HL-60/S4 treated with phorbol 12-myristate 13-acetate at 8.2 ng/mL for 4 days and 3 days (cell line): Measurements from ENCODE around the gene SEMA6B.

Source experiments
- in situ Hi-C: fragments of 300-500 bp; cut with MboI; formaldehyde crosslinking; loops from 2 replicates; pipeline ENCODE4 v1.15.0; 2022; ENCODE audit warnings: low sequenced_read_pairs

Gene SEMA6B

DNA sequence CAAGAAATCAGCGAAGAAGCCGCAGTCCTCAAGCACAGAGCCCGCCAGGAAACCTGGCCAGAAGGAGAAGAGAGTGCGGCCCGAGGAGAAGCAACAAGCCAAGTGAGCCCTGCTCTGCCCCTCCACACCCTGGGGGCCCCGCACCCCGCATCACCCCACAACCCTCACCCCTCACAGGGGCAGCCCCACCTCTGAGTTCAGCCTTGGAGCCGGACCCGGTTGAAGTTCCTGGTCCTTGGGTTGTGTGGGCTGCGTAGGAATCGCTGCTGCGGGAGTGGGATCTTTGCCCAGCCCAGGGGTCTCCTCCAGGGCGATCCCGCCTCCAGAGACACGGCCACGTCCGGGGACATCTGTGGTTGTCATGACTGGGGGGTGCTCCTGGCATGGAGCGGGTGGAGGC is 63.2 kb downstream of the SEMA6B start:
- in situ Hi-C loops, result no loop called here

DNA sequence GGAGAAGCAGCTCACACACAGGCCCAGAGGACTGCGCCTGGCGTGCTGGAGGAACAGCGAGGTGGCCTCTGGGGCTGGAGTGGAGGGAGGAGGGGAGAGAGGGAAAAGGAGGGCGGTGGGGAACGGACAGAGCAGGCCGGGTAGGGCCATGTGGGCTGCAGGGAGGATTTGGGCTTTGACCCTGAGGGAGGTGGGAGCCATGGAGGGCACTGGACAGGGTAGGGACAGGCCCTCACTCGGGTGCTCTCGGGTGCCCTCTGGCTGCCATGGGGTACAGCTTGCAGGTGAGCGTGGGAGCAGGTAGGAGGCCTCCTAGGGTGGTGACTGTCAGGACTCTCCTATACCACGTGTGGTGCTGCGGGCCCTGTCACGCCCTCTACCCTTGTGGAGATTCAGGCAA is 64.0 kb downstream of the SEMA6B start:
- in situ Hi-C loops, result no loop called here

DNA sequence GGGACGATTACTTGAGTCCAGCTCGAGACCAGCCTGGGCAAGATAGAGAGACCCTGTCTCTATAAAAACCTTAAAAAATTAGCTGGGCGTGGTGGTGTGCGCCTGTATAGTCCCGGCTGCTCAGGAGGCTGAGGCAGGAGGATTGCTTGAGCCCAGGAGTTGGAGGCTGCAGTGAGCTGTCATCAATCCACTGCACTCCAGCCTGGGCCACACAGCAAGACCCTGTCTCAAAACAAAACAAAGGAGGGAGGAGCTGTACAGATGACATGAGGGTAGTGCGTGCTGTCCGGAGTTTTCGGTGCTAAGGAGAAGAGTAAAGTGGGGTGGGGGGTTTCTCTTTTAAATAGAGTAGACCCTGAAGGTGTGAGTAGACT is 64.8 kb downstream of the SEMA6B start:
- in situ Hi-C loops, result no loop called here

DNA sequence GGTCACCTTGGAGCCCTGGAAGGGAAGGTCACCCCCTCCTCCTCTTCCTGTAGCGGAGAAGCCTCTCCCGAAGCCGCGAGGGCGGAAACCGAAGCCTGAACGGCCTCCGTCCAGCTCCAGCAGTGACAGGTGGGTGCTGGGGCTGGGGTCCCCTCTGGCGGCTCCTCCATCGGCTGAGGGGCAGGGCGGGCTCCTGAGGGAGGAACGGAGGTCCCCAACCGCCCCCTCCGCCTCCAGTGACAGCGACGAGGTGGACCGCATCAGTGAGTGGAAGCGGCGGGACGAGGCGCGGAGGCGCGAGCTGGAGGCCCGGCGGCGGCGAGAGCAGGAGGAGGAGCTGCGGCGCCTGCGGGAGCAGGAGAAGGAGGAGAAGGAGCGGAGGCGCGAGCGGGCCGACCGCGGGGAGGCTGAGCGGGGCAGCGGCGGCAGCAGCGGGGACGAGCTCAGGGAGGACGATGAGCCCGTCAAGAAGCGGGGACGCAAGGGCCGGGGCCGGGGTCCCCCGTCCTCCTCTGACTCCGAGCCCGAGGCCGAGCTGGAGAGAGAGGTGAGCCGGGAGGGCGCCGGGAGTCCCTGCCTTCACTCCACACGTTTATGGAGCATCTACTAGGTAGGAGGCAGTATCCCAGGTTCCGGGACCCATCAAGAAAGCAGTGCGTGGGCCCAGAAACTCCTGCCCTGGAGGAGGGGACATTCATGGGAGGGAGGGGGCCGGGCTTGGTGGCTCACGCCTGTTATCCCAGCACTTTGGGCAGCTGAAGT is 65.4 kb downstream of the SEMA6B start:
- in situ Hi-C loops, result no loop called here

DNA sequence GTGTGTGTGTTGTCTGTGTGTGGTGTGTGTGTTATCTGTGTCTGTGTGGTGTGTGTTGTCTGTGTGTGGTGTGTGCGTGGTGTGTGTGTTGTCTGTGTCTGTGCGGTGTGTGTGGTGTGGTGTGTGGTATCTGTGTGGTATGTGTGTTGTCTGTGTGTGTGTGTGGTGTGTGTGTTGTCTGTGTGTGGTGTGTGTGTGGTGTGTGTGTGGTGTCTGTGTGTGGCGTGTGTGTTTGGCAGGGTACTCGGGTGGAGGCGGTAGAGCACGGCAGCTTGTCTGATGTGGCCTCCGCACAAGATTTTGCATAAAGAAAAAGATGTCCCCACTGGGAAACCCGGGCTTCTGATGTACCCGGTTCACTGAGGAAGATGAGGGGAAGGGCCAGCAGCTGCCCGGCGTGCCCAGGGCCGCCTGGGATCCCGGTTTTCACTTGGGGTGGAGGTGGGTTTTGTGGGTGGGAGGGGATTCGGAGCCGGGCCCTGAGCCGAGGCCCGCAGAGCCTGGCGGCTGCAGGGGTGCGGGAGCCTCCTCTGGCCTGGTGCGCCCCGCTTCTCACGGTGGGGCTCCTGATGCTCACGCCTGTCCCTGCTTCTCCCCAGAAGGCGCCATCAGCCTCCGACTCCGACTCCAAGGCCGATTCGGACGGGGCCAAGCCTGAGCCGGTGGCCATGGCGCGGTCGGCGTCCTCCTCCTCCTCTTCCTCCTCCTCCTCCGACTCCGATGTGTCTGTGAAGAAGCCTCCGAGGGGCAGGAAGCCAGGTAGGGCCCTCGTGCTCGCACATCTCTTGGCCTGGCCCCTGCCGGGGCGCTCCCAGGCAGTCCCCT is 66.2 kb downstream of the SEMA6B start:
- in situ Hi-C loops, result no loop called here
